ENCODE data around the gene ZNF609.

Gene ZNF609

GRCh38 chr15:64462492-64462891, 2.1 kb downstream of the ZNF609 start:
- Histone ChIP-seq H3K4me1 (ENCODE audit: control insufficient read depth, insufficient read depth, low read length) (peaks cover 29% of the 10 kb centered on the region), H3K9ac (ENCODE audit: low read length) (no peak overlapping the region), H3K4me3 (ENCODE audit: low read length) (no peak overlapping the region), H3K27ac (ENCODE audit: low read depth, low read length) (no peak overlapping the region), H3K27me3 (ENCODE audit: control insufficient read depth, insufficient read depth, low read length) (no peaks in the 10 kb centered on the region), H3K36me3 (ENCODE audit: control insufficient read depth, insufficient read depth, low read length) (no peaks in the 10 kb centered on the region)

- Histone ChIP-seq H3K36me3 (ENCODE audit: control insufficient read depth, insufficient read depth, low read length) (no peaks in the 10 kb centered on the region), H3K9ac (ENCODE audit: low read length) (no peak overlapping the region), H3K4me1 (ENCODE audit: control insufficient read depth, insufficient read depth, low read length) (peaks cover 29% of the 10 kb centered on the region), H3K27me3 (ENCODE audit: control insufficient read depth, insufficient read depth, low read length) (no peaks in the 10 kb centered on the region), H3K4me3 (ENCODE audit: low read length) (no peak overlapping the region), H3K27ac (ENCODE audit: low read depth, low read length) (no peak overlapping the region)
Measured at GRCh38 chr15:64464276-64465005, 4.1 kb downstream of the ZNF609 start.

GRCh38 chr15:64466408-64467141, 6.2 kb downstream of the ZNF609 start:
- H3K4me1 ChIP-seq (ENCODE audit: control insufficient read depth, insufficient read depth, low read length), result peaks cover 27% of the 10 kb centered on the region
- no peak overlapping the region for H3K4me3 ChIP-seq (ENCODE audit: low read length)
- no peak overlapping the region for H3K9ac ChIP-seq (ENCODE audit: low read length)
- H3K27me3 ChIP-seq (ENCODE audit: control insufficient read depth, insufficient read depth, low read length), result no peaks in the 10 kb centered on the region
- no peaks in the 10 kb centered on the region for H3K36me3 ChIP-seq (ENCODE audit: control insufficient read depth, insufficient read depth, low read length)
- H3K27ac ChIP-seq (ENCODE audit: low read depth, low read length), result no peak overlapping the region

- no peak overlapping the region for H3K9ac ChIP-seq (ENCODE audit: low read length)
- no peaks in the 10 kb centered on the region for H3K27me3 ChIP-seq (ENCODE audit: control insufficient read depth, insufficient read depth, low read length)
- no peak overlapping the region for H3K27ac ChIP-seq (ENCODE audit: low read depth, low read length)
- peaks cover 2% of the 10 kb centered on the region for H3K4me1 ChIP-seq (ENCODE audit: control insufficient read depth, insufficient read depth, low read length)
- H3K36me3 ChIP-seq (ENCODE audit: control insufficient read depth, insufficient read depth, low read length), result no peaks in the 10 kb centered on the region
- no peak overlapping the region for H3K4me3 ChIP-seq (ENCODE audit: low read length)
Measured at GRCh38 chr15:64472161-64472560, 11.8 kb downstream of the ZNF609 start.

- Histone ChIP-seq H3K4me3 (ENCODE audit: low read length) (no peak overlapping the region), H3K9ac (ENCODE audit: low read length) (no peak overlapping the region), H3K27ac (ENCODE audit: low read depth, low read length) (no peak overlapping the region), H3K4me1 (ENCODE audit: control insufficient read depth, insufficient read depth, low read length) (no peaks in the 10 kb centered on the region), H3K36me3 (ENCODE audit: control insufficient read depth, insufficient read depth, low read length) (no peaks in the 10 kb centered on the region), H3K27me3 (ENCODE audit: control insufficient read depth, insufficient read depth, low read length) (no peaks in the 10 kb centered on the region)
Measured at GRCh38 chr15:64474846-64475245, 14.5 kb downstream of the ZNF609 start.

GRCh38 chr15:64476550-64476949, 16.2 kb downstream of the ZNF609 start:
- no peaks in the 10 kb centered on the region for H3K36me3 ChIP-seq (ENCODE audit: control insufficient read depth, insufficient read depth, low read length)

GRCh38 chr15:64478863-64479262, 18.5 kb downstream of the ZNF609 start:
- no peak overlapping the region for H3K9ac ChIP-seq (ENCODE audit: low read length)
- no peak overlapping the region for H3K27ac ChIP-seq (ENCODE audit: low read depth, low read length)
- no peak overlapping the region for H3K4me3 ChIP-seq (ENCODE audit: low read length)

More at GRCh38 chr15:64476550-64476949, 16.2 kb downstream of the ZNF609 start:
- no peak overlapping the region for H3K4me3 ChIP-seq (ENCODE audit: low read length)
- H3K27ac ChIP-seq (ENCODE audit: low read depth, low read length), result no peak overlapping the region
- no peaks in the 10 kb centered on the region for H3K4me1 ChIP-seq (ENCODE audit: control insufficient read depth, insufficient read depth, low read length)
- no peak overlapping the region for H3K9ac ChIP-seq (ENCODE audit: low read length)
- H3K27me3 ChIP-seq (ENCODE audit: control insufficient read depth, insufficient read depth, low read length), result no peaks in the 10 kb centered on the region

GRCh38 chr15:64480891-64481290, 20.5 kb downstream of the ZNF609 start:
- Histone ChIP-seq H3K27me3 (ENCODE audit: control insufficient read depth, insufficient read depth, low read length) (no peaks in the 10 kb centered on the region), H3K4me3 (ENCODE audit: low read length) (no peak overlapping the region), H3K27ac (ENCODE audit: low read depth, low read length) (no peak overlapping the region), H3K36me3 (ENCODE audit: control insufficient read depth, insufficient read depth, low read length) (no peaks in the 10 kb centered on the region), H3K4me1 (ENCODE audit: control insufficient read depth, insufficient read depth, low read length) (no peaks in the 10 kb centered on the region), H3K9ac (ENCODE audit: low read length) (no peak overlapping the region)

More at GRCh38 chr15:64478863-64479262, 18.5 kb downstream of the ZNF609 start:
- Histone ChIP-seq H3K36me3 (ENCODE audit: control insufficient read depth, insufficient read depth, low read length) (no peaks in the 10 kb centered on the region), H3K27me3 (ENCODE audit: control insufficient read depth, insufficient read depth, low read length) (no peaks in the 10 kb centered on the region), H3K4me1 (ENCODE audit: control insufficient read depth, insufficient read depth, low read length) (no peaks in the 10 kb centered on the region)

GRCh38 chr15:64483749-64484148, 23.4 kb downstream of the ZNF609 start:
- Histone ChIP-seq H3K4me1 (ENCODE audit: control insufficient read depth, insufficient read depth, low read length) (no peaks in the 10 kb centered on the region), H3K27me3 (ENCODE audit: control insufficient read depth, insufficient read depth, low read length) (no peaks in the 10 kb centered on the region), H3K4me3 (ENCODE audit: low read length) (no peak overlapping the region), H3K9ac (ENCODE audit: low read length) (no peak overlapping the region), H3K27ac (ENCODE audit: low read depth, low read length) (no peak overlapping the region), H3K36me3 (ENCODE audit: control insufficient read depth, insufficient read depth, low read length) (no peaks in the 10 kb centered on the region)

- Histone ChIP-seq H3K27ac (ENCODE audit: low read depth, low read length) (no peak overlapping the region), H3K9ac (ENCODE audit: low read length) (no peak overlapping the region), H3K4me1 (ENCODE audit: control insufficient read depth, insufficient read depth, low read length) (no peaks in the 10 kb centered on the region), H3K27me3 (ENCODE audit: control insufficient read depth, insufficient read depth, low read length) (no peaks in the 10 kb centered on the region), H3K36me3 (ENCODE audit: control insufficient read depth, insufficient read depth, low read length) (no peaks in the 10 kb centered on the region), H3K4me3 (ENCODE audit: low read length) (no peak overlapping the region)
Measured at GRCh38 chr15:64485796-64486195, 25.4 kb downstream of the ZNF609 start.

GRCh38 chr15:64490598-64491259, 30.4 kb downstream of the ZNF609 start:
- no peaks in the 10 kb centered on the region for H3K4me1 ChIP-seq (ENCODE audit: control insufficient read depth, insufficient read depth, low read length)
- no peaks in the 10 kb centered on the region for H3K27me3 ChIP-seq (ENCODE audit: control insufficient read depth, insufficient read depth, low read length)
- no peak overlapping the region for H3K9ac ChIP-seq (ENCODE audit: low read length)
- H3K4me3 ChIP-seq (ENCODE audit: low read length), result no peak overlapping the region
- H3K27ac ChIP-seq (ENCODE audit: low read depth, low read length), result peak overlapping the region; percentile 44
- H3K36me3 ChIP-seq (ENCODE audit: control insufficient read depth, insufficient read depth, low read length), result no peaks in the 10 kb centered on the region

- Histone ChIP-seq H3K27ac (ENCODE audit: low read depth, low read length) (no peak overlapping the region), H3K36me3 (ENCODE audit: control insufficient read depth, insufficient read depth, low read length) (no peaks in the 10 kb centered on the region), H3K4me1 (ENCODE audit: control insufficient read depth, insufficient read depth, low read length) (peaks cover 3% of the 10 kb centered on the region), H3K4me3 (ENCODE audit: low read length) (no peak overlapping the region), H3K9ac (ENCODE audit: low read length) (no peak overlapping the region), H3K27me3 (ENCODE audit: control insufficient read depth, insufficient read depth, low read length) (no peaks in the 10 kb centered on the region)
Measured at GRCh38 chr15:64493641-64494040, 33.3 kb downstream of the ZNF609 start.

Data from rectal smooth muscle tissue (tissue), 1 donor.